ENCODE data around the gene MYBPC2.
"Not testable (repeated sequence)": the region's sequence is repeated elsewhere in the genome, so short reads cannot be mapped to it uniquely, and the experiment has no call there.

Gene MYBPC2

DNA sequence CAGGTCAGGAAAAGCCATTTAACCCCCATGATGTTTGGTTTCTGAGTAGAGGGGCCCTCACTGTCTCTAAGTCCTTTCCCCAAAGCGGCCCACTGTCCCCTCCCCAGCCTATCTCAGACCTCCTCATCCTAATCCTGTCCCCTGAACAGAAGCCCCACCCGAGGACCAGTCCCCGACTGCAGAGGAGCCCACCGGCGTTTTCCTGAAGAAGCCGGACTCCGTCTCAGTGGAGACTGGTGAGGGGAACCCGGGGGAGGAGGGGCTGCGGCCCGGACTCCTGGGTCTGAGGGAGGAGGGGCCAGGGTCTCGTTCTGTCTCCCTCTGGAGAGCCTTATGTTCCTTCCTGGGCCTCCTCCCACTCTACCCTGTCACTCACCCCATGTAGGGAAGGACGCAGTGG is 2.9 kb downstream of the MYBPC2 start:
- peaks cover 15% of the 10 kb centered on the region for H3K4me1 ChIP-seq (ENCODE audit: insufficient read depth, low read length)
- H3K4me2 ChIP-seq (ENCODE audit: insufficient read depth, low read length): no peak overlapping the region
- H3K4me3 ChIP-seq (ENCODE audit: low read depth in 1 of 2, low read length in 2 of 2): no peak overlapping the region
- H3K27me3 ChIP-seq (ENCODE audit: insufficient read depth, low read length, poor library complexity): no peaks in the 10 kb centered on the region
- H3K79me2 ChIP-seq (ENCODE audit: insufficient read depth, low read length): no peaks in the 10 kb centered on the region
- DNase-seq (no peak), ATAC-seq (ENCODE audit: insufficient read depth, low read depth) (no peak)
- no peak overlapping the region for H3K9ac ChIP-seq (ENCODE audit: low read depth, low read length)
- H4K20me1 ChIP-seq (ENCODE audit: insufficient read depth, low read length): no peaks in the 10 kb centered on the region; the same call in 1 of the 2 replicates
- H3K9me3 ChIP-seq (ENCODE audit: insufficient read depth, low read length, severe bottlenecking): no peaks in the 10 kb centered on the region
- no peak overlapping the region for H2AFZ ChIP-seq (ENCODE audit: low read depth, low read length)
- no peak overlapping the region for H3K27ac ChIP-seq (ENCODE audit: low read length)
- no peak for TF ChIP-seq EZH2 (IDR thresholded peaks at IDR 0.05; ENCODE audit: borderline replicate concordance, low read depth, low read length, severe bottlenecking)
- TF ChIP-seq CTCF (IDR thresholded peaks at IDR 0.05; ENCODE audit: borderline replicate concordance, extremely low read depth, low read length, poor library complexity, severe bottlenecking): no peak
- H3K36me3 ChIP-seq (ENCODE audit: insufficient read depth, low read length): no peaks in the 10 kb centered on the region

DNA sequence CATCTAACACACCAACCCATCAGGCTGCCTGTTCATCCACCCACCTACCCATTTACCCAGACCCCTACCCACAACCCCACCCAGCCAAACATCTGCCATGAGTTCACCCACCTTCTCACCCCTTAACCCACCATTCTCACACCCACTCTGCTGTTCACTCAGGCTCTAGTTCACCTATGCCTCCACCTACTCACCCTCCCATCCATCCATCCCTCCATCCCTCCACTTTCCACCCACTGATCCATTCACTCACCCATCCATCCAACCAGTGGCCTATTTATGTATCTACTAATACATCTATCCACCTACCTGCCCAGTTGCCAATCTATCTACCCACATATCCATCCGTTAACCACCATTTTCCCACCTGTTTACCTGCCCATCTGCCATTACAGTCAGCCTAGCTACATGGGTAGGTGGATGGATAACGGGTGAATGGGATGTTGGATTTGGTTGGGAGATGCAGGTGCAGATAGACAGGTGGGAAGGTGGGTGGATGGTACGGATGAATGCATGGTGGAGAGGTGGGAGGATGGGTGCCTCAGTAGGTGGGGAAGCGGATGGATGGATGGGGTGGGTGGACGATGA is 5.3 kb downstream of the MYBPC2 start:
- H2AFZ ChIP-seq (ENCODE audit: low read depth, low read length): no peak overlapping the region
- H3K9ac ChIP-seq (ENCODE audit: low read depth, low read length): no peak overlapping the region
- no peak overlapping the region for H3K4me2 ChIP-seq (ENCODE audit: insufficient read depth, low read length)
- no peaks in the 10 kb centered on the region for H3K9me3 ChIP-seq (ENCODE audit: insufficient read depth, low read length, severe bottlenecking)
- H3K27me3 ChIP-seq (ENCODE audit: insufficient read depth, low read length, poor library complexity): no peaks in the 10 kb centered on the region
- no peaks in the 10 kb centered on the region for H3K4me1 ChIP-seq (ENCODE audit: insufficient read depth, low read length)
- DNase-seq: no peak
- no peak for ATAC-seq (ENCODE audit: insufficient read depth, low read depth)
- no peaks in the 10 kb centered on the region; the same call in 1 of the 2 replicates for H4K20me1 ChIP-seq (ENCODE audit: insufficient read depth, low read length)
- H3K79me2 ChIP-seq (ENCODE audit: insufficient read depth, low read length): no peaks in the 10 kb centered on the region
- H3K4me3 ChIP-seq (ENCODE audit: low read depth in 1 of 2, low read length in 2 of 2): no peak overlapping the region
- TF ChIP-seq EZH2 (IDR thresholded peaks at IDR 0.05; ENCODE audit: borderline replicate concordance, low read depth, low read length, severe bottlenecking) (no peak), CTCF (IDR thresholded peaks at IDR 0.05; ENCODE audit: borderline replicate concordance, extremely low read depth, low read length, poor library complexity, severe bottlenecking) (no peak)
- H3K36me3 ChIP-seq (ENCODE audit: insufficient read depth, low read length): no peaks in the 10 kb centered on the region
- no peak overlapping the region for H3K27ac ChIP-seq (ENCODE audit: low read length)

- not testable (repeated sequence) for H3K27me3 ChIP-seq (ENCODE audit: insufficient read depth, low read length, poor library complexity)
Observed at GRCh38 chr19:50439130-50439529, 6.4 kb downstream of the MYBPC2 start.

DNA sequence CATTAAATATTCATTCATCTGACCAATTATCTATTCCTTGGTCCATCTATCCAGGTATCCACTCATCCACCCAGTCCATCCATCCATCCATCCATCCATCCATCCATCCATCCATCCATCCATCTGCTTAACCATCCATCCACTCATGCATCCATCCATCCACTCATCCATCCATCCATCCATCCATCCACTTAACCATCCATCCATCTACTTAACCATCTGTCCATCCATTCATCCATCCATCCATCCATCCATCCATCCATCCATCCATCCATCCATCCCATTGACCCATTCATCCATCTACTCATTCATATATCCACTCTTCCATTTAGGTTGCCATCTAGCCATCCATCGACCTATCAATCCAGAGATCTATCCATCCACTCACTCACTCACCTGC is 11.4 kb downstream of the MYBPC2 start:
- no peaks in the 10 kb centered on the region; the same call in 1 of the 2 replicates for H4K20me1 ChIP-seq (ENCODE audit: insufficient read depth, low read length)
- TF ChIP-seq CTCF (IDR thresholded peaks at IDR 0.05; ENCODE audit: borderline replicate concordance, extremely low read depth, low read length, poor library complexity, severe bottlenecking): no peak
- no peak for TF ChIP-seq EZH2 (IDR thresholded peaks at IDR 0.05; ENCODE audit: borderline replicate concordance, low read depth, low read length, severe bottlenecking)
- no peaks in the 10 kb centered on the region for H3K79me2 ChIP-seq (ENCODE audit: insufficient read depth, low read length)
- no peaks in the 10 kb centered on the region for H3K4me1 ChIP-seq (ENCODE audit: insufficient read depth, low read length)
- ATAC-seq (ENCODE audit: insufficient read depth, low read depth): no peak
- H3K36me3 ChIP-seq (ENCODE audit: insufficient read depth, low read length): no peaks in the 10 kb centered on the region
- no peak overlapping the region for H3K4me3 ChIP-seq (ENCODE audit: low read depth in 1 of 2, low read length in 2 of 2)
- no peaks in the 10 kb centered on the region for H3K27me3 ChIP-seq (ENCODE audit: insufficient read depth, low read length, poor library complexity)
- no peaks in the 10 kb centered on the region for H3K9me3 ChIP-seq (ENCODE audit: insufficient read depth, low read length, severe bottlenecking)
- H3K9ac ChIP-seq (ENCODE audit: low read depth, low read length): no peak overlapping the region
- H3K27ac ChIP-seq (ENCODE audit: low read length): no peak overlapping the region
- H2AFZ ChIP-seq (ENCODE audit: low read depth, low read length): no peak overlapping the region
- no peak overlapping the region for H3K4me2 ChIP-seq (ENCODE audit: insufficient read depth, low read length)
- no peak for DNase-seq

More at GRCh38 chr19:50439130-50439529, 6.4 kb downstream of the MYBPC2 start:
- not testable (repeated sequence) for H3K4me1 ChIP-seq (ENCODE audit: insufficient read depth, low read length); DNase-seq; H4K20me1 ChIP-seq (ENCODE audit: insufficient read depth, low read length); H3K79me2 ChIP-seq (ENCODE audit: insufficient read depth, low read length); H3K4me3 ChIP-seq (ENCODE audit: low read depth in 1 of 2, low read length in 2 of 2); H2AFZ ChIP-seq (ENCODE audit: low read depth, low read length); H3K4me2 ChIP-seq (ENCODE audit: insufficient read depth, low read length); H3K9me3 ChIP-seq (ENCODE audit: insufficient read depth, low read length, severe bottlenecking); H3K9ac ChIP-seq (ENCODE audit: low read depth, low read length); ATAC-seq (ENCODE audit: insufficient read depth, low read depth); H3K27ac ChIP-seq (ENCODE audit: low read length); H3K36me3 ChIP-seq (ENCODE audit: insufficient read depth, low read length)
